Mucosa of descending colon (tissue), 3 donors: ENCODE measurements around the gene ADARB1. TPM values are rescaled to one million over a fixed set of nuclear protein-coding genes. Genes with fewer than 3 reads are reported as not detected.

Experiments used
- ATAC-seq: fragments of 200-7000 bp; cut with Tn5 transposase; one replicate; pipeline ENCODE4 v1.9.1; 2020; ENCODE audit warnings: mild to moderate bottlenecking, moderate library complexity
- DNase-seq, 3 donors: peaks; one replicate each; pipeline ENCODE4 v3.0.0-alpha.2; 2020
- H3K36me3 ChIP-seq: fragments of 200-600 bp; one replicate; pipeline ENCODE4 v1.8.0; 2021; ENCODE audit warnings: low read depth, mild to moderate bottlenecking
- H3K4me1 ChIP-seq: fragments of 200-600 bp; one replicate; pipeline ENCODE4 v1.8.0; 2021; ENCODE audit warnings: low read depth, mild to moderate bottlenecking
- H3K4me3 ChIP-seq: fragments of 200-600 bp; one replicate; pipeline ENCODE4 v1.8.0; 2021; ENCODE audit warnings: mild to moderate bottlenecking
- H3K9me3 ChIP-seq: fragments of 200-600 bp; one replicate; pipeline ENCODE4 v1.8.0; 2021; ENCODE audit warnings: mild to moderate bottlenecking
- CTCF ChIP-seq: fragments of 200-600 bp; IDR thresholded peaks from one replicate; pipeline ENCODE4 v1.8.0; 2022; ENCODE audit warnings: antibody characterized with exemption, mild to moderate bottlenecking
- intact Hi-C, 2 donors: fragments of 100-400 bp; cut with DNase I in 1 of 2; cut with micrococcal nuclease in 1 of 2; formaldehyde crosslinking; loops; one replicate each; pipeline versions ENCODE4 v1.11.0 to v1.11.1; 2022; cut with DNase I, micrococcal nuclease
- total RNA-seq, 3 donors: library from RNA; stranded (reverse); fragmentation: NEBNext Ultra II Directional in 2 of 3; extraction: Animal tissue kit (Norgen Biotek cat#: 25700) in 2 of 3; gene quantifications; one replicate each; pipeline versions ENCODE4 v1.2.1 to v1.2.4, GENCODE V29; 2021 to 2023
- donor health status: DM: no; HTN: no; CAD: no; lungs with moderate emphysema.
- donor health status: DM: no; HTN: no; CAD: no.
- donor health status: DM: no; HTN: yes; CAD: no.

Gene ADARB1
- total RNA-seq, 3 donors from 2014 or later: 5.4 to 91.2 (median 8.8) TPM

GRCh38 chr21:45097827-45098387, 23.5 kb downstream of the ADARB1 start:
- no peaks in the 10 kb centered on the region for H3K36me3 ChIP-seq
- H3K4me3 ChIP-seq: no peak overlapping the region
- no peaks in the 10 kb centered on the region for H3K9me3 ChIP-seq
- intact Hi-C loops: no loop called here
- no peak for TF ChIP-seq CTCF
- ATAC-seq (no peak), DNase-seq (no peak)
- H3K4me1 ChIP-seq: peaks cover 5% of the 10 kb centered on the region

GRCh38 chr21:45098867-45099266, 24.5 kb downstream of the ADARB1 start:
- Histone ChIP-seq H3K4me1 (peaks cover 5% of the 10 kb centered on the region), H3K36me3 (no peaks in the 10 kb centered on the region), H3K9me3 (no peaks in the 10 kb centered on the region), H3K4me3 (no peak overlapping the region)
- DNase-seq (peak in 1 of 3 donors; percentile 35), ATAC-seq (peak; percentile 45)
- intact Hi-C loops: no loop called here
- TF ChIP-seq CTCF: no peak

- Histone ChIP-seq H3K4me3 (no peak overlapping the region), H3K36me3 (no peaks in the 10 kb centered on the region), H3K4me1 (peaks cover 5% of the 10 kb centered on the region), H3K9me3 (no peaks in the 10 kb centered on the region)
- DNase-seq (no peak), ATAC-seq (no peak)
- TF ChIP-seq CTCF: no peak
- intact Hi-C loops: no loop called here
Observed at GRCh38 chr21:45099571-45099970, 25.2 kb downstream of the ADARB1 start.

- ATAC-seq (no peak), DNase-seq (no peak)
- TF ChIP-seq CTCF: no peak
- intact Hi-C loops: no loop called here
- Histone ChIP-seq H3K4me3 (no peak overlapping the region), H3K9me3 (no peaks in the 10 kb centered on the region), H3K36me3 (no peaks in the 10 kb centered on the region), H3K4me1 (peaks cover 5% of the 10 kb centered on the region)
Observed at GRCh38 chr21:45100866-45101265, 26.5 kb downstream of the ADARB1 start.

GRCh38 chr21:45102391-45102932, 28.1 kb downstream of the ADARB1 start:
- Histone ChIP-seq H3K4me3 (no peak overlapping the region), H3K36me3 (no peaks in the 10 kb centered on the region), H3K4me1 (peaks cover 5% of the 10 kb centered on the region), H3K9me3 (no peaks in the 10 kb centered on the region)
- intact Hi-C loops: no loop called here
- ATAC-seq (peak; percentile 86), DNase-seq (peak in 1 of 3 donors; percentile 69)
- no peak for TF ChIP-seq CTCF
